ENCODE measurements around the gene OR4D2.
"Not testable (repeated sequence)": the region's sequence is repeated elsewhere in the genome, so short reads cannot be mapped to it uniquely, and the experiment has no call there.

Gene OR4D2

GRCh38 chr17:58136669-58137279, 30.0 kb upstream of the OR4D2 start:
- peak; percentile 48 for TF ChIP-seq CTCF (IDR thresholded peaks at IDR 0.05; ENCODE audit: low read depth, low read length, missing control alignments)
- in situ Hi-C loops (cut with HindIII; ENCODE audit: low sequenced_read_pairs), result no loop called here
- no peak overlapping the region for H3K4me3 ChIP-seq (ENCODE audit: low read depth, low read length)
- no peak for DNase-seq (ENCODE audit: low read depth)

GRCh38 chr17:58141505-58141904, 25.3 kb upstream of the OR4D2 start:
- TF ChIP-seq CTCF (IDR thresholded peaks at IDR 0.05; ENCODE audit: low read depth, low read length, missing control alignments), result no peak
- no peak for DNase-seq (ENCODE audit: low read depth)
- no peak overlapping the region for H3K4me3 ChIP-seq (ENCODE audit: low read depth, low read length)
- in situ Hi-C loops (cut with HindIII; ENCODE audit: low sequenced_read_pairs), result no loop called here

- in situ Hi-C loops (cut with HindIII; ENCODE audit: low sequenced_read_pairs); H3K4me3 ChIP-seq (ENCODE audit: low read depth, low read length); DNase-seq (ENCODE audit: low read depth): not testable (repeated sequence)
Observed at GRCh38 chr17:58143335-58143734, 23.4 kb upstream of the OR4D2 start.

GRCh38 chr17:58144801-58145200, 22.0 kb upstream of the OR4D2 start:
- in situ Hi-C loops (cut with HindIII; ENCODE audit: low sequenced_read_pairs), result no loop called here
- no peak overlapping the region for H3K4me3 ChIP-seq (ENCODE audit: low read depth, low read length)
- no peak for TF ChIP-seq CTCF (IDR thresholded peaks at IDR 0.05; ENCODE audit: low read depth, low read length, missing control alignments)
- DNase-seq (ENCODE audit: low read depth), result no peak

- no peak for TF ChIP-seq CTCF (IDR thresholded peaks at IDR 0.05; ENCODE audit: low read depth, low read length, missing control alignments)
- in situ Hi-C loops (cut with HindIII; ENCODE audit: low sequenced_read_pairs), result no loop called here
- H3K4me3 ChIP-seq (ENCODE audit: low read depth, low read length), result no peak within 1 kb of the TSS
- no peak for DNase-seq (ENCODE audit: low read depth)
Observed at GRCh38 chr17:58147930-58148434, 18.8 kb upstream of the OR4D2 start, which contains the start of gene OR4D1. Gene OR4D1 (plus strand): TSS chr17:58148384. CDS start chr17:58155154, 6,770 bp downstream.

- no peak for DNase-seq (ENCODE audit: low read depth)
- H3K4me3 ChIP-seq (ENCODE audit: low read depth, low read length), result no peak overlapping the region
- in situ Hi-C loops (cut with HindIII; ENCODE audit: low sequenced_read_pairs), result no loop called here
- no peak for TF ChIP-seq CTCF (IDR thresholded peaks at IDR 0.05; ENCODE audit: low read depth, low read length, missing control alignments)
Observed at GRCh38 chr17:58148609-58149008, 18.2 kb upstream of the OR4D2 start.

- TF ChIP-seq CTCF (IDR thresholded peaks at IDR 0.05; ENCODE audit: low read depth, low read length, missing control alignments), result no peak
- no peak overlapping the region for H3K4me3 ChIP-seq (ENCODE audit: low read depth, low read length)
- in situ Hi-C loops (cut with HindIII; ENCODE audit: low sequenced_read_pairs), result no loop called here
- no peak for DNase-seq (ENCODE audit: low read depth)
Observed at GRCh38 chr17:58150394-58150793, 16.4 kb upstream of the OR4D2 start.

Data from astrocyte of the cerebellum (primary cell).